ENCODE data around the gene CREG1.

DNA sequence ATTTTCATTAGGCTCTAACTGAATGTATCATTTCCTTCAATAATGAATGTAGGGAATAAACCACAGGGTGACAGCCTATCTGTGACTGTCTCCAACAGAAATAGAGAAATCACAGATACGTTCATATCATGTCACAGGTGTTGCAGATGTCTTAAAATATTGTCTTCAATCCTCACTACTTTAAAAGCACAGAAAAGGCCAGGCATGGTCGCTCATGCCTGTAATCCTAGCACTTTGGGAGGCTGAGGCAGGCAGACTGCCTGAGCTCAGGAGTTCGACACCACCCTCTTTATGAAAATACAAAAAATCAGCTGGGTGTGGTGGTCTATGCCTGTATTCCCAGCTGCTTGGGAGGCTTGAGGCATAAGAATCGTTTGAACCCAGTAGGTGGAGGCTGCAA is 8.2 kb downstream of the CREG1 start:
- no peak for TF ChIP-seq EP300 (IDR thresholded peaks at IDR 0.05; ENCODE audit: low read depth)
- TF ChIP-seq POLR2A (IDR thresholded peaks at IDR 0.05), result no peak
- TF ChIP-seq, protein P1, sequence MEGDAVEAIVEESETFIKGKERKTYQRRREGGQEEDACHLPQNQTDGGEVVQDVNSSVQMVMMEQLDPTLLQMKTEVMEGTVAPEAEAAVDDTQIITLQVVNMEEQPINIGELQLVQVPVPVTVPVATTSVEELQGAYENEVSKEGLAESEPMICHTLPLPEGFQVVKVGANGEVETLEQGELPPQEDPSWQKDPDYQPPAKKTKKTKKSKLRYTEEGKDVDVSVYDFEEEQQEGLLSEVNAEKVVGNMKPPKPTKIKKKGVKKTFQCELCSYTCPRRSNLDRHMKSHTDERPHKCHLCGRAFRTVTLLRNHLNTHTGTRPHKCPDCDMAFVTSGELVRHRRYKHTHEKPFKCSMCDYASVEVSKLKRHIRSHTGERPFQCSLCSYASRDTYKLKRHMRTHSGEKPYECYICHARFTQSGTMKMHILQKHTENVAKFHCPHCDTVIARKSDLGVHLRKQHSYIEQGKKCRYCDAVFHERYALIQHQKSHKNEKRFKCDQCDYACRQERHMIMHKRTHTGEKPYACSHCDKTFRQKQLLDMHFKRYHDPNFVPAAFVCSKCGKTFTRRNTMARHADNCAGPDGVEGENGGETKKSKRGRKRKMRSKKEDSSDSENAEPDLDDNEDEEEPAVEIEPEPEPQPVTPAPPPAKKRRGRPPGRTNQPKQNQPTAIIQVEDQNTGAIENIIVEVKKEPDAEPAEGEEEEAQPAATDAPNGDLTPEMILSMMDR (IDR thresholded peaks at IDR 0.05), result no peak
- TF ChIP-seq POLR2AphosphoS5 (IDR thresholded peaks at IDR 0.05), result no peak
